ENCODE results near the gene AKAP8L.
"Not testable (repeated sequence)": the region's sequence is repeated elsewhere in the genome, so short reads cannot be mapped to it uniquely, and the experiment has no call there.

Gene AKAP8L

DNA sequence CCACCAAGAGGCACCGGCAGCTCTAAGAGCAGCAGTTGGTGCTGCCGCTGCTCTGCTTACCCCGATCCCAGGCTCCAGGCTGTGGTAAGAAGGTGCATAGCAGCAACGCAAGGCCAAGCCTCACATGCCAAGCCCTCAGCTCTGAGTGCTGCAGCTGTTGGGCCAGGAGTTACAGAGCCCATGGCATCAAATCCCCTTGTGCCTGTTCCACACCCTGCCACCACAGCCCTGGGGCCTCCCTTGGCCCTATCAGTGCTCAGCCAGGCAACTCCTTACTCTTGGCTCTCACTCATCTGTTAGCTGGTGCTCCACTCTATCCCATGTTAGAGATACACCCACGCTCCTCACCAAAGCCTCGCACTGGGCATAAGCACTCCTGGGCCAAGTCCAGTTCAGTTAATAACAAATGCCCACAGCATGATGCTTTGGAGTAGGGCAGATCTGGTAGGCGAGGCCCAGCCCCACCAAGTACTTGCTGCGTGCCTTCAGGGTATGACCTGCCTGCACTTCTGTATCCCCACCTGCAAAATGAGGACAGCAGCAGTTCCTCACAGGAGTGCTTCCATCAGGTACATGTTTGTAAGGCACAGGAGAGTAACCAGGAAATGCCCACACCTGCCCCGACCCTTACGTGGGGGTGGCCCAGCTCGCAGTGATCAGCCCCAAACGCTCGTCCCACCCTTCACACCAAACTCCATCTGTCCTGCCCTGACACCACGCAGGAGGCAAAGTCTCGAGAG lies 16.2 kb downstream of the AKAP8L start:
- H3K27ac Mint-ChIP-seq, result no peak overlapping the region
- H3K27me3 Mint-ChIP-seq, result no peaks in the 10 kb centered on the region
- intact Hi-C loops (cut with micrococcal nuclease), result no loop called here
- H3K4me1 Mint-ChIP-seq (ENCODE audit: low read depth), result peaks cover 18% of the 10 kb centered on the region
- H3K9me3 Mint-ChIP-seq, result no peaks in the 10 kb centered on the region
- no peak overlapping the region for H3K4me3 Mint-ChIP-seq
- peaks cover 96% of the 10 kb centered on the region for H3K36me3 Mint-ChIP-seq (ENCODE audit: low read depth)

GRCh38 chr19:15401397-15401710 lies 17.4 kb downstream of the AKAP8L start:
- peaks cover 18% of the 10 kb centered on the region for H3K4me1 Mint-ChIP-seq (ENCODE audit: low read depth)
- H3K36me3 Mint-ChIP-seq (ENCODE audit: low read depth), result peaks cover 100% of the 10 kb centered on the region
- H3K27me3 Mint-ChIP-seq, result no peaks in the 10 kb centered on the region
- no peak overlapping the region for H3K4me3 Mint-ChIP-seq
- no peaks in the 10 kb centered on the region for H3K9me3 Mint-ChIP-seq
- intact Hi-C loops (cut with micrococcal nuclease), result no loop called here
- no peak overlapping the region for H3K27ac Mint-ChIP-seq

DNA sequence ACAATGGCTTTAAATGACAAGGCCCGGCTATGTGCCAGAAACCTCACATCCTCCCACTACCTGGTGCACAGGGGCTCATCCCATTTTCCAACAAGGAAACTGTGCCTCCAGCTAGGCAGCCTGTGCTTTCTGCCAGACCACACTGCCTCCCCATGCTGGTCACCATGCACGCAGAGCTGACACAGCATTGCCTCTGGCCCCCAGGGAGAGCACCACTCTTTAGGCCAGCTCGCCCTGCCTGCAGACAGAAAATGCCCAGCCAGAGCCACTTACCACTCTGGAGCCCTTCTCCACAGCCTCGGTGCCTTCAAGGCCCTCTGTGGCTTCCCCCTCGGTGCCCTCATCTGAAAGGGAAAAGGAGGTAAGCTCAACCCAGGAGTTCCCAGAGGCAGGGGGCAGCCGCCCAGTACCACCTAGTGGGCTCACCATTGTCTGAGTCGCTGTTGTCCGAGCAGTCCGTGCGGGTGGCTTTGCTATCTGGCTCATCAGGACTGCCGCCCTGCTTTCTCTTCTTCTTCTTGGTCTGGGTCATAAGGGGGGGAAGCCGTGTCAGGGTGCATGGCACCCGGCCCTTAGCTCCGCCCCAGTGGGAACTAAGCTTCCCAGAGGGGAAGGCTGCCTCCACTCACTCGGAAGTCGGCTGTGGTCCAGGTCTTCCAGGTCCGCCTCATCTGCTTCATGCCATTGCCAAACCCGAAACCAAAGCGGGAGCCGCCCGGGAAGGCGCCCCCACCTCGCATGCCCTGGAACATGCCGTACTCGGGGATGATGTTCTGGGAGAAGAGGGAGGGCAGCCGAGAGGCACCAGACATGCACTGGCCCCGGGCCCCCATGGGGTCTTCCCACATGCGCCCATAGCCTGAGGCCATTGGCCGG lies 18.0 kb downstream of the AKAP8L start:
- no peaks in the 10 kb centered on the region for H3K9me3 Mint-ChIP-seq
- H3K36me3 Mint-ChIP-seq (ENCODE audit: low read depth), result peaks cover 100% of the 10 kb centered on the region
- H3K27ac Mint-ChIP-seq, result no peak overlapping the region
- peaks cover 12% of the 10 kb centered on the region for H3K4me1 Mint-ChIP-seq (ENCODE audit: low read depth)
- intact Hi-C loops (cut with micrococcal nuclease), result no loop called here
- no peak overlapping the region for H3K4me3 Mint-ChIP-seq
- H3K27me3 Mint-ChIP-seq, result no peaks in the 10 kb centered on the region

GRCh38 chr19:15399635-15400034 lies 19.2 kb downstream of the AKAP8L start:
- intact Hi-C loops (cut with micrococcal nuclease), result no loop called here
- H3K27ac Mint-ChIP-seq, result no peak overlapping the region
- H3K27me3 Mint-ChIP-seq, result no peaks in the 10 kb centered on the region
- peaks cover 3% of the 10 kb centered on the region for H3K4me1 Mint-ChIP-seq (ENCODE audit: low read depth)
- H3K9me3 Mint-ChIP-seq, result no peaks in the 10 kb centered on the region
- H3K36me3 Mint-ChIP-seq (ENCODE audit: low read depth), result peaks cover 100% of the 10 kb centered on the region
- H3K4me3 Mint-ChIP-seq, result no peak overlapping the region

- peaks cover 100% of the 10 kb centered on the region for H3K36me3 Mint-ChIP-seq (ENCODE audit: low read depth)
- no peaks in the 10 kb centered on the region for H3K4me1 Mint-ChIP-seq (ENCODE audit: low read depth)
- no peaks in the 10 kb centered on the region for H3K9me3 Mint-ChIP-seq
- H3K27me3 Mint-ChIP-seq, result no peaks in the 10 kb centered on the region
- H3K27ac Mint-ChIP-seq, result no peak overlapping the region
- intact Hi-C loops (cut with micrococcal nuclease), result no loop called here
- H3K4me3 Mint-ChIP-seq, result no peak overlapping the region
Measured at GRCh38 chr19:15399234-15399515, 19.6 kb downstream of the AKAP8L start.

- no peak overlapping the region for H3K27ac Mint-ChIP-seq
- no peak overlapping the region for H3K4me3 Mint-ChIP-seq
- H3K36me3 Mint-ChIP-seq (ENCODE audit: low read depth), result peaks cover 100% of the 10 kb centered on the region
- H3K9me3 Mint-ChIP-seq, result no peaks in the 10 kb centered on the region
- H3K27me3 Mint-ChIP-seq, result no peaks in the 10 kb centered on the region
- intact Hi-C loops (cut with micrococcal nuclease), result no loop called here
- H3K4me1 Mint-ChIP-seq (ENCODE audit: low read depth), result no peaks in the 10 kb centered on the region
Measured at GRCh38 chr19:15398501-15399233, 20.1 kb downstream of the AKAP8L start.

DNA sequence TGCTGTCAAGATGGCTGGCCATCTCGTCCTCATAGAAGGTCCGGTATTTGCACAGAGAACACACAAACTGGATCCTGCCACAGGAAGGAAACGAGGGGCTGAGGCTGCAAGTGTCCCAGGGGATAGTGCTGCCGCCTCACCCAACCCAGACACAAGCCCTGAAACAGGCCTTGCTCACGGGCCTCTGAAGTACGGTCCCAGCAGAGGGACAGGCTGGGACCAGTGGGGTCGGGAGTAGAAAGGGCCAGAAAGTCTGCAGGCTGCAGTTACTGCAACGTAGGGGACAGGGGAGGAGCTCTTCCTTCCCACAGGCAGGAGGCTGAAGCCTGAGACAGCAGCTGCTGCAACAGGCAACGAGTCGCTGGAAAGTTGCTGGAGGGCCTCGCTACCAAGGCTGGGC lies 21.0 kb downstream of the AKAP8L start:
- H3K4me3 Mint-ChIP-seq, result no peak overlapping the region
- no peaks in the 10 kb centered on the region for H3K4me1 Mint-ChIP-seq (ENCODE audit: low read depth)
- intact Hi-C loops (cut with micrococcal nuclease), result no loop called here
- H3K27ac Mint-ChIP-seq, result no peak overlapping the region
- no peaks in the 10 kb centered on the region for H3K27me3 Mint-ChIP-seq
- no peaks in the 10 kb centered on the region for H3K9me3 Mint-ChIP-seq
- H3K36me3 Mint-ChIP-seq (ENCODE audit: low read depth), result peaks cover 100% of the 10 kb centered on the region

- H3K27ac Mint-ChIP-seq, result no peak overlapping the region
- no peaks in the 10 kb centered on the region for H3K27me3 Mint-ChIP-seq
- no peaks in the 10 kb centered on the region for H3K9me3 Mint-ChIP-seq
- intact Hi-C loops (cut with micrococcal nuclease), result no loop called here
- H3K4me1 Mint-ChIP-seq (ENCODE audit: low read depth), result no peaks in the 10 kb centered on the region
- peaks cover 100% of the 10 kb centered on the region for H3K36me3 Mint-ChIP-seq (ENCODE audit: low read depth)
- H3K4me3 Mint-ChIP-seq, result no peak overlapping the region
Measured at GRCh38 chr19:15397236-15397635, 21.6 kb downstream of the AKAP8L start.

DNA sequence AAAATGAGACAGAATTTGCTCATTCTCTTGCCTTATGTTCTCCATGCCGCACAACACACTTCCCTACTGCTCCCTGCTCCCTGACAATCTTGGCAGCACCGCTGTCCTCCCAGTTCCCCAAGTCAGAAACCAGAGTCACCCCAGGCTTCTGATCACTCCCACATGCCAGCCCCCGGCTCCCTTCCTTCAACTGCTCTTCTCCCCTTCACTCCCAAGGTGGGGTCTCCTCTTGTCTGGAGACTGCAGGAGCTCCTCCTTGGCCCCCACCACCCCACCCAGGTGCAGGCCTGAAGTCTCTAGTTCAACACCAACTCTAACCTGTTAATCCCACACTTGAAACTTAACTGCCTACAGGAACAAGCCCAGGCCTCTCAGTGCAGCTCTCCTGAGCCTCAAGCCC lies 22.4 kb downstream of the AKAP8L start:
- Mint-ChIP-seq H3K27ac (no peak overlapping the region), H3K9me3 (no peaks in the 10 kb centered on the region), H3K4me3 (no peak overlapping the region), H3K36me3 (ENCODE audit: low read depth) (peaks cover 100% of the 10 kb centered on the region), H3K4me1 (ENCODE audit: low read depth) (no peaks in the 10 kb centered on the region), H3K27me3 (no peaks in the 10 kb centered on the region)
- intact Hi-C loops (cut with micrococcal nuclease), result no loop called here

- H3K4me1 Mint-ChIP-seq (ENCODE audit: low read depth); H3K27me3 Mint-ChIP-seq; H3K9me3 Mint-ChIP-seq; intact Hi-C loops (cut with micrococcal nuclease); H3K4me3 Mint-ChIP-seq: not testable (repeated sequence)
- H3K36me3 Mint-ChIP-seq (ENCODE audit: low read depth), result peaks cover 99% of the 10 kb centered on the region
- H3K27ac Mint-ChIP-seq, result peak overlapping the region; percentile 14
Measured at GRCh38 chr19:15395251-15395650, 23.5 kb downstream of the AKAP8L start.

- no peaks in the 10 kb centered on the region for H3K9me3 Mint-ChIP-seq
- no peaks in the 10 kb centered on the region for H3K27me3 Mint-ChIP-seq
- H3K36me3 Mint-ChIP-seq (ENCODE audit: low read depth), result peaks cover 99% of the 10 kb centered on the region
- peak overlapping the region; percentile 14 for H3K27ac Mint-ChIP-seq
- no peak overlapping the region for H3K4me3 Mint-ChIP-seq
- intact Hi-C loops (cut with micrococcal nuclease), result no loop called here
- no peaks in the 10 kb centered on the region for H3K4me1 Mint-ChIP-seq (ENCODE audit: low read depth)
Measured at GRCh38 chr19:15394426-15394825, 24.4 kb downstream of the AKAP8L start.

DNA sequence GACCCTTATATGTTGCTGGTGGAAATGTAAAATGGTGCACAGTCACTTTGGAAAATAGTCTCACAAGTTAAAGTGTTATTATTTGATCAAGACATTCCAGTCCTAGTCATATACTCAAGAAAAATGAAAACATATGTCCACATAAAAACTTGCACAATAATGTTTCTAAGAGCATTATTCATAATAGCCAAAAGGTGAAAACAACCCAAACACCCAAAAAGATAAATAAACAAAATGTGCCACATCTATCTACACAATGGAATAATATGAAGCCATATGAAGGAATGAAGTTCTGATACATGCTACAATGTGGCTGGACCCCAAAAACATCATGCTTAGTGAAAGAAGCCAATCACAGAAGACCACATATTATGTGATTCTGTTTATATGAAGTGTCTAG lies 24.8 kb downstream of the AKAP8L start:
- no peak overlapping the region for H3K27ac Mint-ChIP-seq
- intact Hi-C loops (cut with micrococcal nuclease), result no loop called here

DNA sequence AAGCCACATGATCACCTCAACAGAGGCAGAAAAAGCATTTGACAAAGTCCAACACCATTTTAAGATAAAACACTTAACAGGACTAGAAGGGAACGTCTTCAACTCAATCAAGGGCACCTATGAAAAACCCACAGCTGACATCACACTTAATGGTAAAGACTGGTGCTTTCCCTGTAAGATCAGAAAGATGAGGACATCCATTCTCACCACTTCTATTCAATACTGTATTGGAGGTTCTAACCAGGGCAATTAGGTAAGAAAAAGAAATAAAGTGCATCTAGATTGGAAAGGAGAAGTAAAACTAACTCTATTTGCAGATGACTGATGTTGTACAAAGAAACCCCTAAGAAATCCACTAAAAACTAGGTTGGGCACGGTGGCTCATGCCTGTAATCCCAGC lies 28.0 kb downstream of the AKAP8L start:
- no peak overlapping the region for H3K27ac Mint-ChIP-seq
- intact Hi-C loops (cut with micrococcal nuclease), result no loop called here

More for the DNA sequence above, 24.8 kb downstream of the AKAP8L start:
- H3K4me3 Mint-ChIP-seq, result no peak overlapping the region
- H3K27me3 Mint-ChIP-seq, result no peaks in the 10 kb centered on the region
- H3K4me1 Mint-ChIP-seq (ENCODE audit: low read depth), result no peaks in the 10 kb centered on the region
- no peaks in the 10 kb centered on the region for H3K9me3 Mint-ChIP-seq
- H3K36me3 Mint-ChIP-seq (ENCODE audit: low read depth), result peaks cover 99% of the 10 kb centered on the region

DNA sequence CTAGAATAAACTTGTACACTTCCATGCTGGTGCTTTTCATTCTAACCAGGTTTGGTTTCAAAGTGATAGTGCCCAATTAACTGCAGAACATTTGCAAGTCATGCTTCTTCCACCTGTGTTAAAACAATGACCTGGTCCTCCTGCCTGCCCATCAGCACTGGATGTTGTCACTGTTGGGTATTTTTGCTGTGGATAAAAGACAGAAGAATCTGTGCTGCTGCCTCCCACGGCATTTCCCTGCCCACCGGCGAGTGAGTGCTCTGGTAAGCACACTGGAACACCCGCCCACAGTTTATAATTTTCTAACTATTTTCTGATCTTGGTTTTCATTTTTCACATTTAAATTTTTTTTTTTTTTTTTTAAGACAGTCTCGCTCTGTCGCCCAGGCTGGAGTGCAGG lies 36.9 kb downstream of the AKAP8L start:
- Mint-ChIP-seq H3K4me1 (ENCODE audit: low read depth) (peaks cover 34% of the 10 kb centered on the region), H3K27me3 (no peaks in the 10 kb centered on the region), H3K4me3 (no peak overlapping the region), H3K27ac (no peak overlapping the region), H3K36me3 (ENCODE audit: low read depth) (peaks cover 51% of the 10 kb centered on the region), H3K9me3 (no peaks in the 10 kb centered on the region)
- intact Hi-C loops (cut with micrococcal nuclease), result no loop called here

More for the DNA sequence above, 28.0 kb downstream of the AKAP8L start:
- Mint-ChIP-seq H3K9me3 (no peaks in the 10 kb centered on the region), H3K36me3 (ENCODE audit: low read depth) (peaks cover 94% of the 10 kb centered on the region), H3K4me3 (no peak overlapping the region), H3K4me1 (ENCODE audit: low read depth) (no peaks in the 10 kb centered on the region), H3K27me3 (no peaks in the 10 kb centered on the region)
